Mucosa of stomach (tissue), 1 donor: ENCODE measurements around the gene MTHFS.

Experiments
- H3K27me3 ChIP-seq: one replicate; pipeline ENCODE4 v1.7.0; 2013; ENCODE audit warnings: mild to moderate bottlenecking, low read length; ENCODE audit not compliant: control insufficient read depth, insufficient read depth
- H3K36me3 ChIP-seq: one replicate; pipeline ENCODE4 v1.7.0; 2013; ENCODE audit warnings: low read length; ENCODE audit not compliant: control insufficient read depth, insufficient read depth
- H3K4me1 ChIP-seq: one replicate; pipeline ENCODE4 v1.7.0; 2013; ENCODE audit warnings: mild to moderate bottlenecking, low read length; ENCODE audit not compliant: control insufficient read depth, insufficient read depth
- H3K4me3 ChIP-seq: one replicate; pipeline ENCODE4 v1.7.0; 2013; ENCODE audit warnings: low read length
- H3K9ac ChIP-seq: one replicate; pipeline ENCODE4 v1.7.0; 2013; ENCODE audit warnings: mild to moderate bottlenecking, low read length, moderate library complexity
- H3K9me3 ChIP-seq: one replicate; pipeline ENCODE4 v1.7.0; 2013; ENCODE audit warnings: mild to moderate bottlenecking, low read length, moderate library complexity; ENCODE audit not compliant: control insufficient read depth
- donor health status: Pancreatic carcinoma.

Gene MTHFS

DNA sequence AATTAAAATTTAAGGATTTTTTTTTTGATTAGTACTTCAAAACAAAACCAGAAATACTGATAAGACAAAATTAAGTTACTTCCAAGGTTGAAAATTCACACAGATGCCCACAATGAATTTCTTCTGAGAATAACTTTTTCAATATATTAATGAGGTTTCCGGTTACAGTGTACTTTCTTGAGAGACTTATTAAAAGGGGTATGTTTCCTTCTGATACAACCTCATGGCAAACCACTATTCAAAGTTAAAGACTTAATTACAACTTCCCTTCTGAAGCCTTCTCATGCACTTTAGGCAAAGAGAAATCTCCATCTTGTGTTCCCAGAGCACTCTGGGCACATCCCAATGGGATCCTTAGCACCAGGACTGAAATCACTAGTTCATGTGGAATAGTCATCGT lies 36.2 kb downstream of the MTHFS start:
- no peaks in the 10 kb centered on the region for H3K36me3 ChIP-seq
- peaks cover 42% of the 10 kb centered on the region for H3K4me1 ChIP-seq
- H3K4me3 ChIP-seq = no peak overlapping the region
- no peaks in the 10 kb centered on the region for H3K27me3 ChIP-seq
- H3K9me3 ChIP-seq = no peaks in the 10 kb centered on the region
- H3K9ac ChIP-seq = no peak overlapping the region

DNA sequence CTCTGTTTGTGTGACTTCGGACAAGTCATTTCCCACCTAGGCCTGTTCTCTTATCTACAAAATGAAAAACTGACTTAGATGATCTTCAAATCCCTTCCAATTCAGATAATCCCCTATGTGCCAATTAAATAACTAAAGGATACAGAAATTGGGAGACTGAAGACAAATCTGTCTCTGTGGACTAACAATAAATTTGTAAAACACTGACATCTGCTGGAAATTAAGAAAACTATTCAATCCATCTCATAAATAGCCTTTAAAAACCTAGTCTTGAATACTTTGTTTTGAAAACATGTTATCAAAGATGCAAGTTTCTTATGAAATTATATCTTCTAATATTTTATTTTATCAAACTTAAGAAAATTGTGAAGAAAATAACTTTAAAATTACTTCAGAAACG lies 38.3 kb downstream of the MTHFS start:
- H3K4me1 ChIP-seq = peaks cover 36% of the 10 kb centered on the region
- no peaks in the 10 kb centered on the region for H3K9me3 ChIP-seq
- H3K9ac ChIP-seq = no peak overlapping the region
- H3K4me3 ChIP-seq = no peak overlapping the region
- no peaks in the 10 kb centered on the region for H3K27me3 ChIP-seq
- no peaks in the 10 kb centered on the region for H3K36me3 ChIP-seq

DNA sequence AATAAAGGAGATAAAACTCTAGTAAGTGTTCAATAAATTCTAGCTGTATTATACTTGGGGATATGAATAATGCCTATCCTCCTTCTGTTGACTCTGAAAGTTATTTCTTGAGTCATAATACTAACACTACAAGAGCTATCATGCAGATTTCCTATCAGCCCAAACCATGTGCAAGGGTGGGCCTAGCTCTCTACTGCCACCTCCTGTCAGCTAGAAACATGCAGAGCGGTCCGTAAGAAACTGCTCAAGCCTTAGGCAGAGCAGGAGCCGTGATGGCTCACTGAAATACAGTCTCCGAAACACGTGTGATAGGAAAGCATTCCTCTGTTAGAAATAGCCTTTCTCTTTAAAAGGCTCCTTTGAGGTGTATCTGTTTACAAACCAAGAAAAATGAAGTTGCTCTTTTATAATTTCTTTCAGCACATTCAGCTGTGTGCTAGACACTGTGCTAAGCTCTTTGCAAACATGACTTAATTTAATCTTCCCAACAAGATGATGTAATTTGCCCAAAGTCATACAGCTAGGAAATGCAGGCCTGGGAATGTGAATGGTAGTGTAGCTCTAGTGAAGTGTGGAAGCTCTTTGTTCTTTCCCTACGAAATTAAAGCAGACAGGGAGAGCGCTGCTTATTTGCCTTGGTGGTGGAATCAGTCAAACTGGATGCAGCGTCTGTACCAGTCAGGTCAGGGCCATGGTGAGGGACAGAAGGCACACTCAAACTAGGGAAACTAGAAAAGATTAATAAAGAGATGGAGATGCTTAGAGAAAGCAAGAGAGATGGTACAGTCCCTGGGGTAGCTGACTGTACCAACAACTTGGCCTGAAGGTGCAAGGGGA lies 43.1 kb downstream of the MTHFS start:
- H3K9me3 ChIP-seq = no peaks in the 10 kb centered on the region
- H3K27me3 ChIP-seq = no peaks in the 10 kb centered on the region
- no peak overlapping the region for H3K4me3 ChIP-seq

DNA sequence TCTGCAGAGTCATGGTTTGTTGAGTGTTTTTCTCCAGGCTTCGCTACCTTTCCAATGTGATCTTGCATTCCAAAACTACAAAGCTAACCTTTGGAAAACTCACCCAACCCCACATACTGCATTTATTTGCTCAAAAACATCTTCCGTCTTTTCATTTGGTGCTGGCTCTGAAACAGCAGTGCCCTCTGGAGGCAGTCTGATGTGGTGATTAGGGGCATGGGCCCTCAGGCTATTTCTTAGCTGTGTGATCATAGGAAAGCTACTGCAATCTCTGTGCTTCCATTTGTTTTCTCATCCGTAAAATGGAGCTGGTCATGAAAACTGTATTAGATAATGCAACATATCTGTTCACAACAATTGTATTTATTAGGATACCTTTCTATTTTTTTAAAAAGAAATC lies 47.0 kb downstream of the MTHFS start:
- H3K4me1 ChIP-seq = peaks cover 35% of the 10 kb centered on the region
- H3K9ac ChIP-seq = no peak overlapping the region
- no peaks in the 10 kb centered on the region for H3K9me3 ChIP-seq
- no peaks in the 10 kb centered on the region for H3K36me3 ChIP-seq
- H3K4me3 ChIP-seq = no peak overlapping the region
- H3K27me3 ChIP-seq = no peaks in the 10 kb centered on the region

More for the DNA sequence above, 43.1 kb downstream of the MTHFS start:
- Histone ChIP-seq H3K36me3 (no peaks in the 10 kb centered on the region), H3K4me1 (peaks cover 43% of the 10 kb centered on the region), H3K9ac (no peak overlapping the region)

DNA sequence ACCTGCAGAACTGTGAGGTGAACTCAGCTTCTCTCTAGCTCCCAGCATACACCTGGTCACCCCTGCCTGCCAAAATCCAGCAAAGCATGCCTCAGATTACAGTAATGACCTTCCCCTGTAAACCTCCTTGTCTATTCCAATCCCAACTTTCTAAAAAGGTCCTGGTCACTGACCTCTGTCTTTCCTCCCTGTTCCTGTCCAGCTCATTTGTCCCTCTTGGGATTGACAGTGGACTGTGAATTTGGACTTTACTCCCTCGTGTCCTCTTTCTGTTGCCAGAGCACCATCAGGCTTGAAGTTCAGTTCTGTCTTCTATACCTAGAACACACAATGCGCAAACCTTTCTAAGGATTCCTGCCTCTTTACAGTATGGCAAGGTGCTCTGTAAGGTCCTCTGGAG lies 50.3 kb downstream of the MTHFS start:
- Histone ChIP-seq H3K4me3 (no peak overlapping the region), H3K36me3 (no peaks in the 10 kb centered on the region), H3K9ac (no peak overlapping the region), H3K9me3 (no peaks in the 10 kb centered on the region), H3K4me1 (peaks cover 14% of the 10 kb centered on the region), H3K27me3 (no peaks in the 10 kb centered on the region)

DNA sequence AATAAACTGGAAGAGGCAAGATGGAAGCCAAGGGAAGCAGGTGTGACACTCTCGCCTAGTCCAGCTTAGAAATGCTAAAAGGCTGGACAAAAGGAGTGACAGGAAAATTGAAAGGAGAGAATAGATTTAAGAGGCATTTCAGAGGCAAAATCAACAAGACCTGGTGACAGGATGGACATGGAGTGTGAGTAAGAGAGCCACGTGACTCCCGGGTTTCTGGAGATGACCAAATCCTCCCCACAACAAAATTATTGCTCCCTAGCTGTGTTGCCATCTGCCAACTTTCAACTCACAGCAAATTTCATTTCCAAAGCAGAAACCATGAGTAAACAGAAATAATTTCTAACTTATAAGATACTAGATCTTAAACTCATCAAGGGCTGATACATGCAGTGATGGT lies 52.6 kb downstream of the MTHFS start:
- Histone ChIP-seq H3K36me3 (no peaks in the 10 kb centered on the region), H3K9me3 (no peaks in the 10 kb centered on the region), H3K27me3 (no peaks in the 10 kb centered on the region), H3K4me3 (no peak overlapping the region), H3K9ac (no peak overlapping the region), H3K4me1 (no peaks in the 10 kb centered on the region)

DNA sequence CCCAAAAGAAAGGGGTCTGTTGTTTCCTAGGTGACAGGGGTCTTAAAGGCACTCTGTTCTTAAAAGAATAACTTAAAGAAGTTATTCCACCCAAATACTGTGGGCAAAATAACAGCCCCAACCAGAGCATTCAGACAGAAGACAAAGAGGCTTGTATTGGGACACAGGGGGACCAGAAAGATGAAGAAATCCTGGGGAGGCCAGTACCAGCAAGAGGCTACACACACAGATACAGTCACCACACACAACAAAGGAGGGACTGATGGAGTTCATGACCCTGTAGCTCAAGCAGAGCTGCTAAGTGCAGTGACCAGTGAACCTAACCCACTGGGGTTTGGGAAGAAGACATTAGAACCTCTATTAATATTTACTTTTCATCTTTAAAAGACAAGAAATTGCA lies 59.0 kb downstream of the MTHFS start:
- no peaks in the 10 kb centered on the region for H3K27me3 ChIP-seq
- no peaks in the 10 kb centered on the region for H3K4me1 ChIP-seq
- H3K9me3 ChIP-seq = no peaks in the 10 kb centered on the region
- H3K4me3 ChIP-seq = no peak overlapping the region
- H3K36me3 ChIP-seq = no peaks in the 10 kb centered on the region
- no peak overlapping the region for H3K9ac ChIP-seq

DNA sequence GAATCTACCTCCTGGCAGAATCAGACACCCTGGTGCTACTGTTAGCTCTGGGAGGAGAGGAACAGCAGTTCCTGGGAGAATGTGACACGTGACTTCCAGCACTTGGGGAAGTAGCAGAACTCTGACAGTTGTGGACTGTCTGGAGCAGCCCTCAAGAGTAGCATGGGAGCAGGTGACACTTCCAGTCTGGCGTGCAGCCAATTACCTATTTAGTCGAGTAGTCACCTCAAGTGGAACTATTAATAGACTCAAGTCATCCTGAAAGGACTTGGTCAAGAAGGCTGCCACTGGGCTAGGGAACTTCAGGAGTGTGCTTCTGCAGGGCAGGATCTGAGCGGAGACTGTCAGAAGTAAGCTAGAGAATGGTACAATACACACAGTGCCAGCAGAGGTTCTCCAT lies 62.3 kb downstream of the MTHFS start:
- no peaks in the 10 kb centered on the region for H3K27me3 ChIP-seq
- no peaks in the 10 kb centered on the region for H3K4me1 ChIP-seq
- H3K4me3 ChIP-seq = no peak overlapping the region
- no peaks in the 10 kb centered on the region for H3K9me3 ChIP-seq
- H3K9ac ChIP-seq = no peak overlapping the region
- no peaks in the 10 kb centered on the region for H3K36me3 ChIP-seq

DNA sequence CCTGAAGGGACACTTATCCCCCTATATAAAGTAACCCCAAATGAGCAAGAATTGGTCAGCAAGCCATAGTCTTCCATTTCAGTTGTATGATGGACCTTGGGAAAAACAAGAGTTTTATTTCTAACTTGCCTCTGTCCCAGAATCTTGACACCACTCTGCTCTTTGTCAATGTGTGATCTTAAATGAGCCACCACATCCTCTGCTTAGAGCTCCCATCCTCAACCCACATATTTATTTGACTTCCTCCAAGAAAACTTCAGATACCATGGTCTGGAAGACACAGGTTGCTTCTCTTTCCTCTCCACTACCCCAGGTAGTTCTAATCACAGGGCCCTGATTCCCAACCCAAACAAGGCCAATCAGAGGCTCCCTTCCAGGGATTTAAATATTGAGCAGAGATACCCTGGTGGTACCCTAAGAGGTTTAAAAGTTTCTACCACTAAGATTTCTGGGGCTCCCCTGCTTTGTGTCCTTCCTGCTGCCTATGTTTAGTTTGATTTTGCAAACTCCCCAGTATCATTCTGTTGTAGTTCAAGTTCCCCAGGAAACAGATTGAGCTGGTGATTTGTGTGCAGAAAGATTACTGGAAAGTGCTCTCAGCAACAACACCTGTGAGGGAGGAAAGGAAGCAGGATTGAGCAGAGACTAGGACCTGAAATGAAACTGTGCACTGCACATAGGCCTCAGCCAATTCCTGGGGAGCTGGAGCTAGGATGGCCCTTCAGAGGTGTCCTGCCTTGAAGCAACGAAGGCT lies 64.3 kb downstream of the MTHFS start:
- no peak overlapping the region for H3K4me3 ChIP-seq
- no peak overlapping the region for H3K9ac ChIP-seq
- no peaks in the 10 kb centered on the region for H3K9me3 ChIP-seq

DNA sequence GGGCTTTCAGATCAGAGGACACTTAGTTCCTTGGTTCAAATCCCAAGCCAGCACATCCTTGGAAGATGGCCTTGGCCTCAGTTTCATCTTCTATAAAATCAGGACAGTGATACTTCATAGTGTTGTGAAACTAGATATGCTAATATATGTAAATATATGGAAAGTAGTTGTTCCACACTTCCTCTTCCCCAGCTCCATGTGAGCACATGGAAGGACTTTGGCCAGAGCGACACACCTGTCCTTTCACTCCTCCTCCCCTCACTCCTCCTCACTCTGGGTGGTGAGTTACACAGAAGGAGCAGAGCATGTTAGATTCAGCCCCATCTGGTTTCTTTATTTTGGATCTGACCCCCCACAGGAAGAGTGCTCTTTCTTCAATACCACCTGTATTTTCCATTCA lies 65.2 kb downstream of the MTHFS start:
- no peaks in the 10 kb centered on the region for H3K27me3 ChIP-seq
- H3K4me3 ChIP-seq = no peak overlapping the region
- H3K4me1 ChIP-seq = no peaks in the 10 kb centered on the region

More for the DNA sequence above, 64.3 kb downstream of the MTHFS start:
- H3K27me3 ChIP-seq = no peaks in the 10 kb centered on the region
- H3K4me1 ChIP-seq = no peaks in the 10 kb centered on the region
- no peaks in the 10 kb centered on the region for H3K36me3 ChIP-seq

DNA sequence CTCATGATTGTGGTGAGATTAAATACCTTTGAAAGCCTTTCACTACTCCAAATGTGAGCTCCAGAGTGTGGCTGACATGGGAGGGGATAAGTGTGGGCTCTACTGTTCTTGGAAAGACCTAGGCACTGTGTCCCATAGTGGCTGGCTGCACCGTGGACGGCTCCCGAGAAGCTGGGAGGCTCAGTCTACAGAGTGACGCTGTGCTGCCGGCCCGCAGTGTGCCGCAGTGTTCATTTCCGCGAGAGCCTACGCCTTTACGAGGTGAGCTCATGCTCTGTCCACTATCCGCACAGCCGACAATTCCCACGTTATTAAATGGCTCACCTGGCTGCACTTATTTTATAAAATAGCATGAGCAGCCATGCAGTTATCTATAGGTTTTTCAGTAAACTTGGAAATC lies 66.9 kb downstream of the MTHFS start:
- Histone ChIP-seq H3K9ac (no peak overlapping the region), H3K36me3 (no peaks in the 10 kb centered on the region), H3K4me1 (no peaks in the 10 kb centered on the region), H3K27me3 (no peaks in the 10 kb centered on the region), H3K4me3 (no peak overlapping the region), H3K9me3 (no peaks in the 10 kb centered on the region)

More for the DNA sequence above, 65.2 kb downstream of the MTHFS start:
- no peaks in the 10 kb centered on the region for H3K36me3 ChIP-seq
- no peaks in the 10 kb centered on the region for H3K9me3 ChIP-seq
- H3K9ac ChIP-seq = no peak overlapping the region

DNA sequence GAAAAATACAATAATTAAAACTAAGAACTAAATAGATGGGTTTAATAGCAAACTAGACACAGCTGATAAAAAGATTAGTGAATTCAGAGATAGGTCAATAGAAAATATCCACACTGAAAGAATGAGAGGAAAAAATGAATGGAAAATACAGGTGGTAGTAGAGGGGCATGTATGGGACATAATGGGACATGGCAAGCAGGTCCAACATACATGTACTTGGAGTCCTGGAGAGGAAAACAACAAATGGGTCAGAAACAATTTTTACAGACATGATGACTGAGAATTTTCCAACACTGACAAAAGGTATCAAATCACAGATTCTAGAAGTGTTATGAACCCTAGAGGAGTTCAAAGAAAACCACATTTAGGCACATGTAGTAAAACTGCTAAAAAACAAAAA lies 68.4 kb downstream of the MTHFS start:
- Histone ChIP-seq H3K4me1 (no peaks in the 10 kb centered on the region), H3K27me3 (no peaks in the 10 kb centered on the region), H3K4me3 (no peak overlapping the region), H3K9me3 (no peaks in the 10 kb centered on the region), H3K36me3 (no peaks in the 10 kb centered on the region), H3K9ac (no peak overlapping the region)
